GM19397 (cell line): ENCODE measurements around the gene GPRC6A.

Experiments
- ATAC-seq: cut with Tn5 transposase; IDR thresholded peaks from one replicate; pipeline ENCODE4 v1.9.1; 2021; ENCODE audit warnings: mild to moderate bottlenecking, moderate library complexity; ENCODE audit not compliant: unreplicated experiment

The GPRC6A gene

DNA sequence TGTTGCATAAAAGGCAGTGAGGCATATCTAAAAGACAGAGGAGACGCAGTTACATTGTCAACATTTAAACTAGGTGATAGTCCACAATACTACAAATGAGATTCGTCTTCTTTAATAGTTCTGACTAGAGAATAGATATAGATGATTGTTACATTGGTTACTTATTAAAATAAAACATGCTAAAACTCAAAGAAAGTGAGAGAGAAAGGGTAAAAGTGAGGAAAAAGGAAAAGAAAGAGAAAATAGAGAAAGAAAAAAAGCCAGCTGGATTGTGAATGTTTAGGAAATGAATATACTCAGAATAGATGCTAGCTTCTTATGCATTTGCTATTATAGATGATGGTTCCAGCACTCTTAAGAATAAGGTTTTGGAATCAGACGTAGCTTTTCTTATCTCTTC lies 35.7 kb downstream of the GPRC6A start:
- no peak for ATAC-seq

DNA sequence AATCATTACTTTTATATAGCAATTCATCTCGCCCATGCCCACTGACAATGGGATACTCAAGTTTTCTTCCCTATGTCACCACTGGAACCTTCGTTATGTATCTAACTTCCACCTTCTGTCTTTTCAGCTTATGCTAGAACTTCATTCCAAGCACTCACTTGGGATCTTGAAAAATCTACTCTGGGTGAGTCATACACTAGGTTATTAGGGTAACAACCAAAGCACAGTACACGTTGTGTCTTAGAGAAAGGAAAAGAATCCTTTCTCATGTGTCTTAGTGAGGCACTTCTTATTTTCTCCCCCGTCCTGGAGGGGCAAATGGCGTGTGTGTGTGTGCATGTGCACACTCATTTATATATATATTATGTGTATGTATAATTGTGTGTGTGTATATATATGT lies 45.0 kb downstream of the GPRC6A start:
- no peak for ATAC-seq

- ATAC-seq, result peak; percentile 58
Observed at GRCh38 chr6:116779573-116780164, 49.2 kb downstream of the GPRC6A start.

DNA sequence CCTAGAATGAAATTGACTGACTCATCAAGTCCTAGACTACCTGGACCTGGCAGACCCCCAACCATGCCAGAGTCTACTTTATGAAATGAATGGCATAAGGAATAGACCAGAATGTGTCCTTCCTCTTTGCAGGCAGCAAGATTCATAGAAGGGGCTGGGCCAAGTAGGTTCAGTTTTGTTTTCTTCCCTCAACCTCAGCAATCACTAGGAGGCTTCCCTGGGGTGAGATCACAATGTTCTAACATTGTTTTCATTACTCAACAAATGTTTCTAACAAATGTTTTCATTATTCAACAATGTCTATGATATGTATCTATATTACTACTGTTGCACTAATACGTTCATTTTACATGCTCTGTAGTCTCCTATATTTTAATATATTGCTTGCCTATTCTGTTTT lies 55.0 kb downstream of the GPRC6A start:
- no peak for ATAC-seq

GRCh38 chr6:116772450-116772849 lies 56.4 kb downstream of the GPRC6A start:
- no peak for ATAC-seq

DNA sequence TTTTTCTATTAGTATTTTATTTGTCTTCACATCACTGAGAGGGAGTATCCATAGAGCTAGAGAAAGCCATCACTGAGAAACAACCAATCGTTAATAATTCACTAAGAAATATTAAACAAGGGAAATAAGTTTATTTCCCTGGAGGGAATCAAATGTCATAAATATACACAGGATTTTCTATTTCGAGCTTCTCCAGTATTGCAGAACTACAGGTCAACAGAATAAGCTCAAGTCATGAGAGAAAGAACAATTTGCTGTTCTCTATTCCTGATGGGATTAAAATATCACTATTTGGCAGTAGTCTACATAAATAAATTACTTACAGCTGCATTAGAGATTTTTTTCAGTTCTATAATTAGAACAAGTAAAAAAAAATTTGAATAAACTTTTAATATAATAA lies 61.2 kb downstream of the GPRC6A start:
- no peak for ATAC-seq

GRCh38 chr6:116766506-116767176 lies 62.2 kb downstream of the GPRC6A start:
- ATAC-seq, result no peak

DNA sequence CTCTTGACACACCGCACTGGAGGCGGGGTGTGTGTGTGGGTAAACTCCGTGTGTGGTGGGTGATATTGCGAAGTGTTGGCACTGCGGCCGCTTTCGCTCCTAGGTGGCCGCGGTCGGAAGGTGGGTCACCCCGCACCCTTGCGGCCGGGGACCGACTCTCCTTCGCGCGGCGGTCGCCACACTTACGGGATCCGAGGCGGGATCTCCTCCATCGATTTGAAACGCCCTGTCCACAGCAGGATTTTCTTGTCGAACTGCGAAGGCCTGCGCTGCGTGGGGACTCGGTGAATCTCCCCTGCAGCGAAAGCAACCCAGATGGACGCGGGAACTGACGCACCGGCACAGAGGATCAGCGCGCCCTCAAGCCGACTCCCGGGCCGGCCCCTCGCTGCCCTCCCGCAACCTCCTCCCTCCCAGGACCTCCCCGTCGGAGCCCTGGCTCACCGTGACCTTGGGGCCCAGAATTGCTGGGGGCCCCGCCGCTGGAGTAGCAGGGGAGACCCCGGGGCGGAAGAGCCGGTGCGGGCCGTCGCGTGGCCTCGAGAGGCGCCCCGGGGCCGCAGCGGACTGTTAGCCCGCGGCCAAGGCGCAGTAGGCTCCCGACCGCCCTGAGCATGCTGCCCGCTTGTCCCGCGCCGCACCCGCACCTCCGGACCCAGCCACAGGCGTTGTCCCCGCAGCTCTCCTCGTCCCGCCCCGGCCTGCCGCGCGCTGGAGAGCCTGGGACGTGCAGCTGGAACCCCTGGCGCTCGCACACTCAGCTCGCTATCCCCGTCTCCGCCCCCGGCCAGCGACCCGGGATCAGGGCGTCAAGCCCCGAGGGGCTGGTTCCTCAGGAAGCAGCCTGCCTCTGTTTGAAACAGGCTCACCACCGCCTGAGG lies 63.7 kb downstream of the GPRC6A start, which contains the start of gene FAM162B:
FAM162B (minus strand) TSS at position 759 of the 881 bp plus-strand sequence; CDS start at position 616, 143 bp downstream.
- peak; percentile 36 for ATAC-seq

DNA sequence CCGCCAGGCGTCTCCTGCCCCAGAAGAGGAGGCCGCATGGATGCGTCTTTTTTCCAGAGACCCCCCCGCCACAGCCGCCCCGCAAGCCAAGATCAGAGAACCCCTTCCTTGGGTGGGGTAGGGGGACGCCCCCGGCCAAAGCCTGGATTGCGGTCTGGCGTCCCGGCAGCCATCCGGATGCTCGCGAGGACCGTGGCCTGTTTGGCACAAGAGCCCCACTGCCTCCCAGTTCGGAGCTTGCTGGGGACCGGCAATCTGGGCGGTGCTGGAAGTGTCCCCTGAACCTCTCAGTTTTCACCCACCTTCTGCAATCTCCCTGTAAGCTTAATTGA lies 64.3 kb downstream of the GPRC6A start:
- no peak for ATAC-seq

DNA sequence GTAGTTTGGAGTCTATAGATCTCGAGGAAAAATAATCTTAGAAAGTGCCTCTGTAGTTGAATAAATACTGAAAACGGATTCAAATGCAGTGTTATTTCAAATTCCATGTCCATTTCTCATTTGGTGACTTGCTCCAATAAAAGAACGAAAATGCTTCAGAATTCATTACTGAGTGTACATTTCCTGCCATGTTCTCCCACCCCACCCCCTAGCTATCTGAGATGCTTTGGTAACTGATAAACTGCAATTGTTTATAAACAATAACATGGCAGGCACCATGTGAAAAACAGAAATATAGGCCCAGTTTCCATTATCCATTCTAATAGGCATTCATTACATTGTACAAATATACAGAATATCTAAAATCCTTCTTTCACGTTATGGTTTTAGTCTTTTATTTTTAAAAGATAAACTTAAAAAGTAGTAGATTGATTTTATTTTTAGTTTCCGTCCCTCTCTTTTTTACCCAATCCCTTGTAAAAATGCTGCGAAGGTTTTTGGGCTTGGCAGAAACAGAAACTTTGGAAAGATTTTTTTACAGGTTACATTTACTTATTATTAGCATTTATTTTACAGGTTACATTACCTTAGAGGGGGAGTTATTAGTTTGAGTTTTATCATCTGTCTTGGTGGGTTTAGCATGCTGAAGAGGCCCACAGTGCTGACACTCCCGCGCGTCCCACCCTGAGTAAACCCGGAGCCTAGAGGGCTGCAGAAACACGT lies 64.8 kb downstream of the GPRC6A start:
- no peak for ATAC-seq

DNA sequence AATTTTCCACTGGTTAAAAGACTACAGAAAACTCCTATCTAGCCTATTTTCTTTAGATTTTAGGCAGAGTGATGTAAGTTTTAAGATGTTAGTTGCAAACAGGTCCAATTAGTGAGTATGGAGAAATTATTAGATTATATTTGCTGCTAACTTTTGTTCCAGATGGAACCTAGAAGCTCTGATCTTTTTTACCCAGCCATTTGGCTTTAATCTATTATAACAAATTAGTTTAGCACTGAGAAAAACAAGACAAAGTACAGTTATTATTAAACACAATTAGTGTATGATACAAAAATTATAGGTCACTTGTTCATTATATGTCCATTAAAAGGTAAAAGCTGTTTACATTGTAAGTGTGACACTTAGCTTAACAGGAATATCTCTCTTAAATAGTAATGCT lies 65.8 kb downstream of the GPRC6A start:
- no peak for ATAC-seq

DNA sequence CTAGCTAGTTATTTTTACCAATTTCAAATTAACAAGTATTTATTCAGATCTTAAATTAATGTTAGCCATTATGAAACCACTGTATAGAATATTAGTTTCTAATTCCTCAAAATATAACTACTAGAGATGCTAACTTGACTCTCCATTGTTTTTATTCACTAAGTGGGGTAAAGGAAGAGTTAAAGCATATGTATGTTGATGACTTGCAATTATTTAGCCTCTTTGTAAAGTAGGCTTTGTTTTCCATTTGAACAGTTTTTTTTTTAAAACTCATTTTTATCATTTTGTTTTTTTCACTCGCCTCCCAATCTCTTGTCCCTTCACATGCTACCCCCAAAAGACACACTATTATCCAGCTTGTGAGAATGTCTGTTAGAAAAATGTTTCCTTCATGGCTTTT lies 66.6 kb downstream of the GPRC6A start:
- ATAC-seq, result no peak

DNA sequence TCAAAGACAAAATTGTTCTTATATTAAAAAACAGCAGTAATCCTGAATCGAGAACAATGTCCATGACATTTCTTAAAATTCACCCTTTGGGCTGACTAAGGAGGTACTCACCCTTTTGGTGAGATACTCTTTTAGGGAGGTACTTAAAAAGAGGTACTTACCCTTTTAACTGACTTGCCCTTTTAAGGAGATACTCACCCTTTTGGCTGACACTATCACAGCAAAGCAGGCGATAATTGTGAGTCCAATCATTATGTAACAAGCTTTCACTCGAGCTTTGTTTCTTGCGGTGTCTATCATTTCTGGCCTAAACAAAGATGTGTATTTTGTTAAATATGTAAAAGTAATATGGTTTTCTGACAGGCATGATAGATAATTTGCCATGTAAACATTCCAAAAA lies 67.1 kb downstream of the GPRC6A start:
- ATAC-seq, result no peak

DNA sequence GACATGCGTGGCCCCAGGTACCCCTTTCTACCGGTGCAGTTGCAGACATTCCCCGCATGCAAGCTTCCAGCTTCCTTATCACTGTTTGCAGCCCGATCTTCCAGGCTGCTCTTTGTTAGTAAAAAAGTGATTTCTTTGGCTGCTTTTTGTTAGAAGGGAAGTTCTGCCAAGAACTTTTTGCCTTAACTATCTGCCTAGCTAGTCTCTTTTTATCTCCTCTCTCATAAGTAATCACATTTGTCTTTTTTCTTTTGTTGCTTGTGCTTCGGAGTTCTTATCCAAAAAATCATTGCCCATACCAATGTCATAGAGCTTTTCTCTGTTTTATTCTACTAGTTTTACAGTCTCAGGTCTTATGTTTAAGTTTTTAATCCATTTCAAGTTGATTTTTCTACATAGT lies 83.7 kb downstream of the GPRC6A start:
- ATAC-seq, result no peak
